Fibroblast of villous mesenchyme (primary cell): ENCODE data around the gene PROKR1. TPM values are rescaled to one million over a fixed set of nuclear protein-coding genes. Genes with fewer than 3 reads are reported as not detected.
A peak's percentile ranks its signal among the peaks of the same experiment; 100 is the strongest.

Experiments
- DNase-seq: peaks from one replicate; pipeline ENCODE4 v3.0.0-alpha.2; 2010; ENCODE audit warnings: low read depth
- H3K4me3 ChIP-seq: 2 replicates; pipeline ENCODE4 v1.5.1; 2011; ENCODE audit warnings: low read depth, mild to moderate bottlenecking, low read length
- CTCF ChIP-seq: IDR thresholded peaks from 2 replicates; pipeline ENCODE4 v1.5.1; 2012; ENCODE audit warnings: low read depth, mild to moderate bottlenecking, low read length; ENCODE audit not compliant: insufficient read depth
- total RNA-seq: library from RNA; depleted of rRNA; stranded (reverse); fragments of >200 nt; gene quantifications from 2 replicates; pipeline ENCODE4 v1.2.3, GENCODE V29; 2012

The PROKR1 gene
- total RNA-seq, 1 donor: not detected

DNA sequence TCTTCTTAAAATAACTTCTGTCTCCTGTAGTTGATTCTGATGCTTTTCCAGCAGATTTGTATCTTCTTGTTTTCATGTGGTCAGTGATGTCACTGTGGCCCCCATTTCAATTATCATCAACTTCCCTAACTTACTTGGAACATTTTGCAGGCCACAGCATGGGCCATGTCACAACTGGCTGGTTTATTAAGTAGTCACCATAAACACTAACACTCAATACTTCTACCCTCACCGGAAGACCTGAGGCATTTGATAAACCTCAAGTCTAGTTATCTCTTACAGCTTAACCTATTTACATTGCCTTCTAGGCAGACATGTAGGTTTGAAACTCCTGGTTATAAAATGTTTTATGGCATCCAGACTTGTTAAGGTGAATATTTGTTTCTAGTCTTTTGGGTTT, 37.4 kb upstream of the PROKR1 start:
- no peak for DNase-seq
- TF ChIP-seq CTCF: no peak
- no peak overlapping the region for H3K4me3 ChIP-seq

- no peak for TF ChIP-seq CTCF
- DNase-seq: no peak
- no peak overlapping the region for H3K4me3 ChIP-seq
Observed at GRCh38 chr2:68606759-68607158, 36.6 kb upstream of the PROKR1 start.

GRCh38 chr2:68607837-68608236, 35.5 kb upstream of the PROKR1 start:
- no peak for DNase-seq
- TF ChIP-seq CTCF: no peak
- no peak overlapping the region for H3K4me3 ChIP-seq

- H3K4me3 ChIP-seq: no peak overlapping the region
- no peak for TF ChIP-seq CTCF
- DNase-seq: no peak
Observed at GRCh38 chr2:68612765-68613519, 30.4 kb upstream of the PROKR1 start.

- TF ChIP-seq CTCF: no peak
- no peak overlapping the region for H3K4me3 ChIP-seq
- DNase-seq: peak; percentile 8
Observed at GRCh38 chr2:68620772-68621171, 22.6 kb upstream of the PROKR1 start.

GRCh38 chr2:68623820-68624219, 19.6 kb upstream of the PROKR1 start:
- no peak overlapping the region for H3K4me3 ChIP-seq
- no peak for DNase-seq
- TF ChIP-seq CTCF: no peak

DNA sequence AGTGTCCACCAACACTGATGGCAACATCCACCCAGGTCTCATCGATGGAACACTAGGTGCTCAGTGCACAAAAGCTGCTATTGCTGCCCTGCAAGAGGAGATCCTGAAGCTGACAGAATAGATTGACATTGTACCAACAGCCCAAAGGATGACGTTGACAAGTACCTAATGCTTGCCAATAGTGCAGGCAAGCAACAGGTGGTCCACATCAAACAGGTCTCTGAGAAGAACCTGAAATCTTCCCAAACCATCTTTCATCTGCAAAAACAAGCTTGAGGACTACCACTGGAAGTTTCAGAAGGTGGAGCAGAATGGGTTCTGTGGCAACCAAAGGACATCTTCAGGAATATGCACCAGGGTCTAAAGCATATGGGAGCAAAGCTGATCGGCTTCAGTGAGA, 15.8 kb upstream of the PROKR1 start:
- TF ChIP-seq CTCF: no peak
- no peak for DNase-seq
- no peak overlapping the region for H3K4me3 ChIP-seq
